T-helper 1 cell treated with Interleukin-12 subunit alpha and Interleukin-12 subunit beta and Interleukin-4 antibody, amounts not matched to agents 30 μg/mL and 1 μg/mL, for 36 hours (primary cell): ENCODE results near the gene STRIP2.
"Not testable (repeated sequence)": the region's sequence is repeated elsewhere in the genome, so short reads cannot be mapped to it uniquely, and the experiment has no call there.

ENCODE experiments used
- H3K27ac Mint-ChIP-seq: one replicate; pipeline ENCODE4 v1.8.0; 2021; ENCODE audit warnings: mild to moderate bottlenecking, mixed read lengths
- H3K27me3 Mint-ChIP-seq: one replicate; pipeline ENCODE4 v1.8.0; 2021; ENCODE audit warnings: low read depth, mixed read lengths
- H3K36me3 Mint-ChIP-seq: one replicate; pipeline ENCODE4 v1.8.0; 2021; ENCODE audit warnings: low read depth, mixed read lengths
- H3K4me1 Mint-ChIP-seq: one replicate; pipeline ENCODE4 v1.8.0; 2021; ENCODE audit warnings: low read depth, mixed read lengths
- H3K4me3 Mint-ChIP-seq: one replicate; pipeline ENCODE4 v1.8.0; 2021; ENCODE audit warnings: mild to moderate bottlenecking, moderate library complexity, mixed read lengths
- H3K9me3 Mint-ChIP-seq: one replicate; pipeline ENCODE4 v1.8.0; 2021; ENCODE audit warnings: mixed read lengths

Gene STRIP2

GRCh38 chr7:129401967-129402860, 32.0 kb upstream of the STRIP2 start:
- H3K36me3 Mint-ChIP-seq: peaks cover 19% of the 10 kb centered on the region
- H3K9me3 Mint-ChIP-seq: no peaks in the 10 kb centered on the region
- H3K4me3 Mint-ChIP-seq: no peak overlapping the region
- H3K4me1 Mint-ChIP-seq: peaks cover 29% of the 10 kb centered on the region
- H3K27me3 Mint-ChIP-seq: no peaks in the 10 kb centered on the region
- peak overlapping the region; percentile 11 for H3K27ac Mint-ChIP-seq

- H3K4me3 Mint-ChIP-seq: no peak overlapping the region
- no peaks in the 10 kb centered on the region for H3K27me3 Mint-ChIP-seq
- peaks cover 29% of the 10 kb centered on the region for H3K4me1 Mint-ChIP-seq
- peaks cover 36% of the 10 kb centered on the region for H3K36me3 Mint-ChIP-seq
- H3K9me3 Mint-ChIP-seq: no peaks in the 10 kb centered on the region
- peak overlapping the region; percentile 21 for H3K27ac Mint-ChIP-seq
These were observed 28.7 kb upstream of the STRIP2 start for GRCh38 chr7:129405527-129405926.

- not testable (repeated sequence) for H3K4me3 Mint-ChIP-seq, H3K9me3 Mint-ChIP-seq, H3K4me1 Mint-ChIP-seq, H3K27ac Mint-ChIP-seq, H3K27me3 Mint-ChIP-seq
- peaks cover 49% of the 10 kb centered on the region for H3K36me3 Mint-ChIP-seq
These were observed 24.0 kb upstream of the STRIP2 start for GRCh38 chr7:129410238-129410637.

GRCh38 chr7:129412501-129412900, 21.7 kb upstream of the STRIP2 start:
- Mint-ChIP-seq H3K27me3 (no peaks in the 10 kb centered on the region), H3K36me3 (peaks cover 37% of the 10 kb centered on the region), H3K9me3 (peaks cover 4% of the 10 kb centered on the region), H3K4me3 (no peak overlapping the region), H3K27ac (no peak overlapping the region), H3K4me1 (no peaks in the 10 kb centered on the region)

- peaks cover 19% of the 10 kb centered on the region for H3K36me3 Mint-ChIP-seq
- H3K4me3 Mint-ChIP-seq: no peak overlapping the region
These were observed 17.2 kb upstream of the STRIP2 start for GRCh38 chr7:129417073-129417472.

GRCh38 chr7:129421717-129422250, 12.4 kb upstream of the STRIP2 start:
- Mint-ChIP-seq H3K4me3 (no peak overlapping the region), H3K36me3 (peaks cover 24% of the 10 kb centered on the region), H3K27ac (no peak overlapping the region), H3K4me1 (peaks cover 5% of the 10 kb centered on the region), H3K9me3 (no peaks in the 10 kb centered on the region), H3K27me3 (no peaks in the 10 kb centered on the region)

More at GRCh38 chr7:129417073-129417472, 17.2 kb upstream of the STRIP2 start:
- Mint-ChIP-seq H3K4me1 (no peaks in the 10 kb centered on the region), H3K27me3 (no peaks in the 10 kb centered on the region), H3K27ac (no peak overlapping the region), H3K9me3 (peaks cover 4% of the 10 kb centered on the region)

GRCh38 chr7:129422727-129423126, 11.5 kb upstream of the STRIP2 start:
- H3K4me3 Mint-ChIP-seq: no peak overlapping the region
- H3K9me3 Mint-ChIP-seq: no peaks in the 10 kb centered on the region
- H3K27ac Mint-ChIP-seq: no peak overlapping the region
- no peaks in the 10 kb centered on the region for H3K27me3 Mint-ChIP-seq
- peaks cover 28% of the 10 kb centered on the region for H3K36me3 Mint-ChIP-seq
- peaks cover 6% of the 10 kb centered on the region for H3K4me1 Mint-ChIP-seq

GRCh38 chr7:129423700-129424410, 10.4 kb upstream of the STRIP2 start:
- no peak overlapping the region for H3K4me3 Mint-ChIP-seq
- H3K36me3 Mint-ChIP-seq: peaks cover 35% of the 10 kb centered on the region
- H3K27me3 Mint-ChIP-seq: no peaks in the 10 kb centered on the region
- H3K27ac Mint-ChIP-seq: no peak overlapping the region
- H3K4me1 Mint-ChIP-seq: peaks cover 6% of the 10 kb centered on the region
- H3K9me3 Mint-ChIP-seq: no peaks in the 10 kb centered on the region

- Mint-ChIP-seq H3K27ac (no peak overlapping the region), H3K4me3 (no peak overlapping the region), H3K27me3 (no peaks in the 10 kb centered on the region), H3K9me3 (no peaks in the 10 kb centered on the region), H3K36me3 (peaks cover 32% of the 10 kb centered on the region), H3K4me1 (peaks cover 6% of the 10 kb centered on the region)
These were observed 7.8 kb upstream of the STRIP2 start for GRCh38 chr7:129426482-129426881.

- Mint-ChIP-seq H3K9me3 (no peaks in the 10 kb centered on the region), H3K4me1 (peaks cover 6% of the 10 kb centered on the region), H3K4me3 (no peak overlapping the region), H3K27me3 (peaks cover 5% of the 10 kb centered on the region), H3K27ac (no peak overlapping the region), H3K36me3 (peaks cover 32% of the 10 kb centered on the region)
These were observed 6.6 kb upstream of the STRIP2 start for GRCh38 chr7:129427526-129428045.

GRCh38 chr7:129431911-129432643, 2.2 kb upstream of the STRIP2 start:
- Mint-ChIP-seq H3K4me1 (peaks cover 29% of the 10 kb centered on the region), H3K4me3 (no peak overlapping the region), H3K27me3 (peaks cover 12% of the 10 kb centered on the region), H3K36me3 (peaks cover 17% of the 10 kb centered on the region), H3K27ac (no peak overlapping the region), H3K9me3 (no peaks in the 10 kb centered on the region)

- H3K9me3 Mint-ChIP-seq: no peaks in the 10 kb centered on the region
- H3K27ac Mint-ChIP-seq: peak overlapping the region; percentile 94
- peaks cover 42% of the 10 kb centered on the region for H3K4me1 Mint-ChIP-seq
- H3K4me3 Mint-ChIP-seq: peak overlapping the region; percentile 98
- H3K36me3 Mint-ChIP-seq: peaks cover 7% of the 10 kb centered on the region
- peaks cover 12% of the 10 kb centered on the region for H3K27me3 Mint-ChIP-seq
These were observed 565 bp downstream of the STRIP2 start for GRCh38 chr7:129434675-129435318.

GRCh38 chr7:129435414-129435829, 1.2 kb downstream of the STRIP2 start:
- Mint-ChIP-seq H3K4me3 (peak overlapping the region; percentile 98), H3K4me1 (peaks cover 48% of the 10 kb centered on the region), H3K36me3 (peaks cover 13% of the 10 kb centered on the region), H3K27ac (peak overlapping the region; percentile 94), H3K9me3 (no peaks in the 10 kb centered on the region), H3K27me3 (peaks cover 12% of the 10 kb centered on the region)
